ENCODE data around the gene TRPV5.

The TRPV5 gene

DNA sequence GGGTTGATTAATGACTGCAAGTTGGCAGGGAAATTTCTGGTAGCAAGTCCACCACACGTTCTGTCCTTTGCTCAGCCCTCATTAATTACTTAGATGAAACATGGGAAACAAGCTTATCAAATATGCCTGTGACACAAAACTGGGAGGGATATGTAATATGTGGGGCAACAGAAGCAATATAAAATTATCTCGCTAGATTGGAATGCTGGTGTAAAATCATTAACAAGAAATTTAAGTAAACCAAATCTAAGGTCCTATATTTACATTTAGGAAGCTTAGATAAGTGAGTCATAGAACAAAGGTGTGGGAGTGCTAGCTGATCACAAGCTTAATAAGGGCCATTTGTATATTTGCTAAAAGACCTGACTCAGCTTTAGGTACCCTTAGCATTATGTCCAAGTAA, 23.5 kb downstream of the TRPV5 start:
- DNase-seq (ENCODE audit: low read depth in 3 of 3, low spot score in 1 of 3): no peak

DNA sequence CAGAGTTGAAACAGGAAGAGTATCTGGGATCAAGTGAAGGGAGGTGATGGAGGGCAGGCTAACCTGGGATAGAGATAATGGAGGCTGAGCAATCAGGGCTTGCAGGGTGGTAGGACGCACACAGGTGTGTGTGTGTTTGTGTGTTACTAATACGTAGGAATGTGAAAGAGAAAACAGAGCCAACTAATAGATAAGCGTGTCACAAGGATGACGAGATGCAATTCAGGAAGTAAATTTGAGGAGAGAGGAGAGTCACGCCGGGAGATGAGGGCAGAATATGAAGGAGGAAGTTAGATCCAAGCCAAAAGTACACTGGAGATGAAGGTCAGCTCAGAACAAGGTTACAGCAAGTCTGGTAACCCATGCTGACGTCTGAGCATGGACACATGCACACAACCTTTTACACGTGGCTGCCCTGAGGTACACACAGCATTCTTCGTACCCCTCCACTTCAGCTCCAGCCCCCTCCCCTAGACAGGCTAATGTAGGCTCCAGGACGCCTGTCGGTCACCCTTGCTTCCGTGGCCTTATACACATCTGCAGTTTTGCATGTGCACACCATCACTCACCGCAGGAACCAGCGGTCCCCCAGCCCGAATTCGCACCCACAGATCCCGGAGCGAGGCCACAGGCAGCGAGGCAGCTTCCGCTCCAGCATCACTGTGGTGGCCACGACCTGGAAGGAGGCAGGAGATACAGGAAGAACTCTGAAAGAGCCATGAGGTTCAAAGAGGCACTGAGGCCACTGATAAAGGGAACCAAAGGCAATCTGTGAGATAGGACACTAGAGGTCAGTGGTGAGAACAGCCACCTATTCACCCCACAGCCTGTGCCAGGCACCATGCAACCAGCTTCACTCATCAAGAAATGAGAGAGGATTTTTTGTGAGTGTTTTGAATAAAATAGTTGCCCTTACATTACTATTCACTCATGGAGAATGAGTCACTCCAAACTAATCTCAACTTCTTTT, 24.3 kb downstream of the TRPV5 start:
- DNase-seq (ENCODE audit: low read depth in 3 of 3, low spot score in 1 of 3): no peak

DNA sequence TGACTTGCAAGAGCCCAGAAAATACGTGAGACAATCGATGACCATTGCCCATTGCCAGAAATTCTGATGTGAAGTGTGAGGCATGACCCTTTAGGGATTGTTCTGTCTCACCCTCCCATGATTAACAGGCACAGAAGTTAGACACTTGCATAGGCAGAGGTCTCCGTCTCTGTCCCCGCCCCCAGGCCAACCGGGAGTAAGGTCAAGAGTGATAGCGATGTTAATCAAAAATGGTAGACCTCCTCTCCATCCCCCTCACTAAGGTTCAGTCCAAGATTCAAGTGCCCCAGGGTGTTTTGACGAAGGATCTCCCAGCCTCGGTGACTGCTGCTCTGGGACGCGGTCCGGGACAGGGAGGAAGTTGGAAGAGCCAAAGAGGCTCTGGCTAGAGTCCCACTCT, 25.3 kb downstream of the TRPV5 start:
- DNase-seq (ENCODE audit: low read depth in 3 of 3, low spot score in 1 of 3): no peak

DNA sequence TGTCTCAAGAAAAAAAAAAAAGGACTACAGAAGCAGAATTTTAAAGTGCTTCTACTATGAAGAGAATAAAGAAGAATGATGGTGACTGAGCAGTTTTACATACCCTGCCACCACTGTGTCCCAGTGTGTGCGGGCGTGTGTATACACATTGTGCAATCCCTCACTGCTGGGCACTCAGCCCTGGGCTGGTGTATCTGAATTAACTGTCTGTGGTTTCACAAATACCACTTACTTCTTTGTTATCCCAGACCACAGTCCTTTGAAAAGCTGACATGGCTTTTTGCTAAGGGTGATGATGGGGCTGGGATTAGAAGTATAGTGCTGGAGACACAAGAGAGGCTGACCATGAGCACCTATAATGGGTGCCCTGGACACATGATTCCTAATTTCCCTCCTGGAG, 26.9 kb downstream of the TRPV5 start:
- DNase-seq (ENCODE audit: low read depth in 3 of 3, low spot score in 1 of 3): no peak

DNA sequence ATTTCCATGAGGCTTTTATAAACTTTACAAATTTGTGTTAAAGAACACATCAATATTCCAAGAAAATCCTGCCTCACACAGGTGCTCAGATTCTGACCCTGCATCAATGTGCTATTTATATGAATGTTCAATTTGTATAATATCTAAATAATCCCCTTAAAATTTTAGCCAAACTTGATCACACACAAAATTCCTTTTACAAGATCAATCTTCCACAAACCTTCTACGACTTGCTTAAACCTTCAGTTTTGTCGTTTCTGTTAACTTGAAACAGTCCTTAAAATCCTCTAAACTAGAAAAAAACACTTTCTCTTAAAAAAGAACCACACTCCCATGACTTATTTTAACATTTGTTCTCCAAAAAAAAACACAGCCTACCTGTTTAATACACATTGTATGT, 27.8 kb downstream of the TRPV5 start:
- no peak for DNase-seq (ENCODE audit: low read depth in 3 of 3, low spot score in 1 of 3)

DNA sequence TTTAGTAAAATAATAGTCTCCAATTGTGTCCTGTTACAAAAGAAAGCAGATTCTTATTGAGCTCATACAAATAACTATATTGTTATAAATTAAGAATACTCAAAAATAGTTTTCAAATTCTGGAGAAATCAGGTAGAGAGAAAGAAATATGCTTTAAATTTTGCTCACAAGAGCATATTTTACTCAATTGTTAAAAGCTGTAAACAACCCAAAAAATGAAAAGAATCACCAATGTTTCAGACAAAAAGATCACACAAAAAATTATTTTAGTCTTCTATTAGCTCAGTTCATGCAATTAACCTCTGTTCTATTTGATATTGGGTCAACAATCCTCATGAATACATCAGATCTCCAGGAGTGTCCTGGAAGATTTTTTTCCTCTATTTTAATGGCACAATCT, 29.4 kb downstream of the TRPV5 start:
- no peak for DNase-seq (ENCODE audit: low read depth in 3 of 3, low spot score in 1 of 3)

DNA sequence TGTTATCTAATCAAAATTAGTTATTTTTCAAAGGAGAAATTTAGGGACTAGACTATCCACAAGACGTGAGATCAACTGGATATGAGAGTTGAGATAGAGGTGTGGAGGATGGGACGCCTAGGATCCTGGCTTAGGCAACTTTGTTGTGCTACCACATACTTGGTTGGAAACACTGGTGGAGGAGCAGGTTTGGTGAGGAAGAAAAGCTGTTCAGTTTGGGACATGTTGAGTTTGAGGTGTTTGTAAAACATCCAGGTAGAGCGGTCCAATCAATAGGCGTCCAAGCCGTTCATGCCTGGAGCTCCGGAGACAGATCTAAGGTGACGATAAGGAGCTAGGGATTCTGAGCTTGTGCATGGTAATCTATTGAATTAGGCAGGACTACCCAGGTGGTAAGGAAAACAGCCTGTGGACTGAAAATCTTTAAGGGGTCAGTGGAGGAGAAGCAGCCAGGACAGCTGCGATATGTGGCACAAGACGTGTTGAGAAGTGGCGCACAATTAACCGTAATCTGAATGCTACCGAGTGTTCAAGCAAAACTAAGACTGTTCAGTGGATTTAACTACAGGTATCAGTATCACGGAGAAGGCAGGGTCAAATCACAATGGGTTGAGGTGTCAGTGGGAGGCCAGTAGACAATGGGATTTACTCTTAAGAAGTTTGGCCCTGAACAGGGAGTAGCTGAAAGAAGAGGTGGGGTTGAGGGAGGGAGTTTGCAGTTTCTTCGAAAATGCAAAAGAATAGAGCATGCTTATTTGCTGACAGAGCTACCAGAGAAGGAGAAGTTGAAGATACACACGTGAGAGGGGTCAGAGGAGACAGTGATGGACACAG, 31.9 kb downstream of the TRPV5 start:
- DNase-seq (ENCODE audit: low read depth in 3 of 3, low spot score in 1 of 3): no peak

DNA sequence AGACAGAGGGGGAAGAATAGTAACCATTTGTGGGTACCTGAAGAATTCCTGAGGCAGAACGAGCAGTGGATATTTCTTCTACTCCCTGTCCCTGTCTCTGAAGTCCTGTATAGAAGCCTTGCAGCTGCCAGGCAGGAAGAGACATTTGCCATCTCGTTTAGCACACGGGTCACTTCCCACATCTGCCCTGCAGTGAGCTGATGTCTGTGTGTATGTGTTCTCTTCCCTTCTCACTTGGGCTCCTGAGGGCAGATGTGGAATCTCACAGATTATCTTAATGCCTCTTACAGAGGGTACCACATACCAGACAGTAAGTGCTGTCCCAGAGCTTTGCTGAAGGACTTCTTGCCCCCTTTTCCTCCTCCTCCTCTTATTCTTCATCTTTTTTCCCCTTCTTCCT, 33.9 kb downstream of the TRPV5 start:
- DNase-seq (ENCODE audit: low read depth in 3 of 3, low spot score in 1 of 3): no peak

DNA sequence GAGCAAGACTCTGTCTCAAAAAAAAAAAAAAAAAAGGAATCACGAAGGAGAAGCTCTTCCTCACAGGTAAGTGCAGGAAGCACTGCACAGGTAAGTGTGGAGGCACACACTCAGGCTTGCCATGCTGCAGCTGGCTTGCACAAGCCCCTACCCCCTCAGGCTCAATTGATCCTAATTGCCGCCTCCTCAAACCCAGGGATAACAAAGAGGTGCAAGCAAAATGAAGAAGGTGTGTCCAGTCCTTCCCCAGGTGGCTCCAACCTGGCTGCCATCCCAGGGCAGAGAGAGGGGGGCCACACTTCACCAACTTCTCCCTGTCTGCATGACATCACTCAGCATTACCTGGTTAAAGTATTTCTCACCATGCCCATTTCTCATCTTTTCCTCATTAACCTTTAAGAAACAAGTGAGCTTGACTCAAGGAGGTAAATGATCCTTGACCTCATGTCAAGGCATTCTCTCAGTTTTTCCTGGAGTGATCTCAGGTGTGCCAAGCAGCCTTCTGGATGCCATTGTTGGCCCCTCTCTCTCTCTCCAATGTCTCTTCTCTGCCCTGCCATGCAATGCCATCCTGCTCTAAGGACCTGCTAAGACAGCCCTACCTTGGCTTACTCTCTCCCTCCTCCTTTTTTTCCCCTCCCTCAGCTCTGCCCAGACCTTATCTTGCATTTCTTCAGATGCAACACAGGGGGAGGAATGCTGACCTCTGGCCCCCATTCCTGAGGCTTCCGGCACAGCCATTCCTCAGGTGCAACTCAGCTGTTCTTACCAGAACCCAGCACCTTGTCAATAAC, 35.0 kb downstream of the TRPV5 start:
- DNase-seq (ENCODE audit: low read depth in 3 of 3, low spot score in 1 of 3): no peak

DNA sequence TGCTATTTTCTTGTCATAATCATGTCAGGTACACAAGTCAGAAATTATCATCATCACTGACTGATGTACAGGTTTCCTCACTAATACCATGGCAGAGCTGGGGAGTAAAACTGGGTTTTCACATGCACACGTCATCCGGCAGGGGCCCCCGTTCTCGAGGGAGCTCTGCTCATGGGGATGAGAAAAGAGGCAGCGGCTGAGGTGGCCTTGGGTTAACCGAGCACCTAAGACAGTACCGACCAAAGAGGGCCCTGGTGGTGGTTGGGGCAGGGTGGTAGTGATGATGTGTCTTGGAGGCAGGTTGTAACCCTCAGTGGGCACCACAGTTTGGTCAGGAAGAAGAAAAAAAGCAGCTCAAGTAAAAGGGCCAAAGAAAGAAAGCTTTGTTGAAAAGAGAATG, 35.9 kb downstream of the TRPV5 start:
- DNase-seq (ENCODE audit: low read depth in 3 of 3, low spot score in 1 of 3): no peak

DNA sequence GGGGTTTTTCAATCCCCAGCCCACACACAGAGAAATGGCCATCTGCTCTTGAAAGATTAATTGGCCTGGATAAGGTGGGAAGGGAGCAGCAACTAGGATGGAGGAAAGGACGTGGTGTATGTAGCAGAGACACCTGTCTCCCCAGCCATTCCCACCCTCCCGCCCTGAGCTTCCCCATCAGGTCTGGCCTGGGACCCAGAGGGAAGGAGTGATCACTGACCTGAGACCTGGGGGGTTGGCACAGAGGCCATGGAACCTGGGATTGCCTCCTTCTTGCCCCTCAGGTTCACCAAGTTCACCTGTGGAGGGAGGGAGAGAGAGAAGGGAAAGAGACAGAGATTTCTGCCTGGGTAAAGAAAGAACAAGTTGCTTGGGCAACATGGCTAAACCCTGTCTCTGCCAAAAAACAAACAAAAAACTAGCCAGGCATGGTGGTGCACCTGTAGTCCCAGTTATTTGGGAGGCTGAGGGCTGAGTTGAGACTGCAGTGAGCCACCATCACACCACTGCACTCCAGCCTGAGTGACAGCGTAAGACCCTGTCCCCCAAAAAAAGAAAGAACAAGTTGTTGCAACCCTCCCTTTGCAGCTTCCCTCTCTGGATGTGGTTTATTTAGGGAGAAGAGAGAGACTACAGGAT, 36.7 kb downstream of the TRPV5 start:
- DNase-seq (ENCODE audit: low read depth in 3 of 3, low spot score in 1 of 3): no peak

DNA sequence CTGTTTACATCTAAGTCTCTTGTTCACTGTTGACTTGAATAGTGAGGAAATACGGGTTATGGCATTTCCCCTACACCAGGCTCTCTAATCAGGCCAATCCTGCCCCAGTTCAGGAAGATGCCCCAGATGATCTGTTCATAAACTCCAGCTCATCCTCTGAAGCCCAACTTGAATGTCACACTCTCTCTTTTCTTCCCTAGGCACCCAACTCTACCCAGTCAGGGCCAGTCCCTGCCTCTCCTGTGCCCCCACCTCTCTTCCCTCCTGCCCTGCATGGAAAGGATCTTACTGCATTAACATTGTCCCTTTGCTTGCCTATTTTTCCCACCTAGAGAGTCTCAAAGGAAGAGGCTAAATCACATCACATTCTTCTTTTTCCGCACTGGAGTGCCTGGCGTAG, 37.4 kb downstream of the TRPV5 start:
- no peak for DNase-seq (ENCODE audit: low read depth in 3 of 3, low spot score in 1 of 3)

DNA sequence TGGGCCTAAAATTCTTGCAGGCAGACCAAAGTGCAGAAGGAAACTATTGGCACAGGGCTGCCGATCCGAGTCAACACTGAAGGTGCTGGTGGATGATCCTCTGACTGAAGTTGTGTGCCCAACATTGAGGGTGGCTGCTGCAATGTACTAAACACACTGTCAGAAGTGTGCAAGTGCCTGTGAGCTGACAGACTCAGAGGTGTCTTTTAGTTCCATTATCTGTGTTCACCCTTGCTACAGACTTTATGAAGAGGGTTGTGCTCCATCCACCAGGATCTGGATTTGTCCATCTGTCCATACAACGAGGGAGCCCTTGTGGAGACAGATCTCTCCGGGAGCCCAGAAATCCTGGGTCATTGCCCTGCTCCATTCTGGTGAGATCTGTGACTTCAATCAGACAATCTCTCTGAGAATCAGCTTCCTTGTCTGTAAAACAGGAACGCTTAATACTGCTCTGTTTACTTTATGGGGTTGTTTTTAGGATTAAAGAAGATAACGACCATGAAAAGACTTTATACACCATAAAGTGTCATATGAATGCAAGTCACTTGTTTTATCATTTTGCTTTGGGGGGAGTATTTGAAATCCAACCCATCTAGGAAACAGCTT, 38.5 kb downstream of the TRPV5 start:
- DNase-seq (ENCODE audit: low read depth in 3 of 3, low spot score in 1 of 3): no peak

DNA sequence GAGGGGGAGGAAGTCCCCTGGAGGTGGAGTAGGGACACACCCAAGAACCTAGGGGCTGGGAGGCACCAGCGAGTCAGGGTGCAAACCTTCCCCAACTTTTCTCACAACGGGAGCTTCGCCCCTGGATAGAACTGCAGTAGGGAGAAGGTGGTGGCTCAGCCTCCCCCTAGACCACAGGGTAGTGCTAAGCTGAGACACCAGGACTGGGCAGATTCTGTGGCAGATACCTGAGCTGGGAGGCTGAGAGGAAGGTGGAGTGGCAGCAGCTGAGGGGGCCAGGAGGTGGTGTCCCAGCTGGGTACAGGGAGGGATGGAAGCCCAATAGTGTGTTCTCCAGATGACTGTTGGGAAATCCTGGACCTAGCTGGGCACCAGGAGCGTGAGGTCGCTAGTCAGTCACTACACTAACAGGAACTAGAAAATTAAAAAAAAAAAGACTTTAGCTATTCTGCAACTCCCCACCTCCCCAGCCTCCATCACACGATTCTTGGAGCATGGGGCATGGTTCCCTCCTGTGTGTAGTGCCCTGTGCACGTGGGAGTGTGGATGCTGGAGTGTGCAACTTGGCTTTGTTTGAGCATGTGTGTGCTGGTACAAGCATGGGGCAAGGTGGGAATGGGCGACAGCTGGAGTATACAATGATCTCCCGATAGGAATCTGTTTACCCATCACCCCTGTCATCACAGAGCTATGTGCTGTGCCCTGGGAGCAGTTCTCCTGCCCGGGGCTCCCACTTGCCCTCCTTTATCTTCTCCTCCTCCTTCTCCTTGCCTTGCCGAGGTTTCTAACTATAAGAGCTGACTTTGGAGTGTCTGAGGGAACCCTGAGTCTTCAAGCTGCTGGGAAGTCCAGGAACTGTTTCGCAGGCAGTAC, 39.2 kb downstream of the TRPV5 start:
- no peak for DNase-seq (ENCODE audit: low read depth in 3 of 3, low spot score in 1 of 3)

DNA sequence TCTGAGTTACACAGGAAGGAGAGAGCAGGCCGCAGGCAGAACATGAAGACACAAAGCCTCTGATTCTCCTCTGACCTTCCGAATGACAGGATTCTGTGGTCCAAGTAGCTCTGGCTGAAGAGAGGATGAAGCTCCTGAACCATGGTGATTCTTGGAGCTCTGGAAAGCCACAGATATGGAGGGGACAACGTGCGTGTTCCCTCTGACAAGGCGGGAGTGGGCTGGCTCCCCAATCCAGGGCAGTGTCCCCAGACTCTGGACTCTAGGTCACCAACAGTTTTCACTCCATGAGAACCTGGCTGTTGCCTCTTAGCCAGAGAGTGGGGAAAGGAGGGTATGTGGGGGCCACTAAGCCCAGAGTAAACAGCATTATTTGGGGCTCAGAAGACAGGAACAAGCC, 40.6 kb downstream of the TRPV5 start:
- DNase-seq (ENCODE audit: low read depth in 3 of 3, low spot score in 1 of 3): no peak

DNA sequence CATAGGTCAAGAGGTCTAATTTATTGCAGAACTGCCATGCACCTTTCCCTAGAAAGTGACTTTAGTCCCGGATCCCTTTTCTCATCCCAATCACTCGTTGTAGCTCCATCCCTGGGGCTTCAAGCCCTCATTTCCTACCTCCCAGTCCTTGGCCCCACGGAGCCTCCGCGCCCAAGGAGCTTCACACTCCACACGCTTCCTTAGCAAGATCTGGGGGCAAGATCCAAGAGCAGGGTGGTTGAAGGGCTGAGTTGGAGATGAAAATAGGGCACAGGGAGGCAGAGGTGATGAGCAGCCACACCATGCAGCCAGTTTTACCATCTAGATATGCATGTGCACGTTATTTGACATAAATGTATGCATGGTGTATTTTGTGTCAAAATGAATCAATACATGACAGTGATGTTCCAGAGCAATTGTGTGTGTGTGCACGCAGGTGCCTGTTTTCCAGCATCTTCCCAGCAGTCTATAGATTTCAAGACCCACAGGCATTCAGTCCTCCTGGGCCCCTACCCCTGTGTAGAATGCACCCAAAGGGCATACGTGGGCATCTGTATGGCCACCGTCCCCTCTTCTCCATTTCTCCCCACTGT, 42.0 kb downstream of the TRPV5 start:
- DNase-seq (ENCODE audit: low read depth in 3 of 3, low spot score in 1 of 3): no peak

DNA sequence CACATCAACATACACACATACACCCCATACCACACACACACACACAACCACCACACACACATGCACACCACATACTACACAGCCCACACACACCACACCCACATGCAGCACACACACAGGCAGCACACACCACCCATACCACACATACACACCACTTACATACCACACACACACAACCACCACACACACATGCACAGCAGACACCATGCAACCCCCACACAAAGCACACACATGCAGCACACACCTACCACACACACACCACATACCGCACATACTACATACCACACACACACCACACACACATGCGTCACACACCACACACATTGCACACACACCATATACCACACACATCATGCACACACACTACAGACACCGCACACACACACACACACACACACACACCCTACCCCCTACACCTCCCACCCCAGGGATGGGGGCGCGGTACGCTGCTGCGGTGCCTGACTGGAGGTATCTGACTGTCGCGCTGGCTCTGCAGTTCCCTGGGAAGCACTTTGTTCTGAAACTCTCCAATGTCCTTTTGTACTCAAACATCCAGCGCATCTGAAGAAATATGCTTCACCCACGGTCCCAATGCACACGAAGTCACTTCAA, 42.6 kb downstream of the TRPV5 start:
- DNase-seq (ENCODE audit: low read depth in 3 of 3, low spot score in 1 of 3): no peak

DNA sequence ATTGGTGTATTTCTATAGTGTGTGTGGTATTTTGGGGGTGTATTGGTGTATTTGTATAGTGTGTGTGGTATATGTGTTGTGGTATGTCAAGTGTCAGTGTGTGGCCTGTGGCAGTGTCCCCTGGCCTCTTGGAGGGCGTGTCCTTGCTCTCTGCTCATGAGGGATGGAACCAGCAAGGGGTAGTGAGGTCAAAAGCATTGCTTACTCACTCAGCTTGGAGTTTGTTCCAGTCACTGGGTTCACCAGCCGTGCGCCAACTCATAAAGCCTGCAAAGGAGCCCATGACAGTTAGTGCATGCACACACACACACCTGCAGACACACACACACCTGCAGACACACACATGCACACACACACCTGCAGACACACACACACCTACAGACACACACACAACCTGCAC, 43.7 kb downstream of the TRPV5 start:
- no peak for DNase-seq (ENCODE audit: low read depth in 3 of 3, low spot score in 1 of 3)
